CD14-positive monocyte (primary cell): ENCODE data around the gene RHOH. TPM values are rescaled to one million over a fixed set of nuclear protein-coding genes. Genes with fewer than 3 reads are reported as not detected.

ENCODE experiments used
- DNase-seq, 3 donors: peaks; one replicate each; pipeline ENCODE4 v3.0.0-alpha.2; 2011 to 2022
- H2AFZ ChIP-seq: 2 replicates; pipeline ENCODE4 v1.6.0; 2012; ENCODE audit warnings: mild to moderate bottlenecking, low read depth, low read length, inconsistent platforms; ENCODE audit not compliant: insufficient read depth, poor library complexity, severe bottlenecking
- H3K27ac ChIP-seq, 2 donors: 1 replicate in 1 of 2; 2 replicates in 1 of 2; pipeline ENCODE4 v1.5.1; 2012 to 2013; ENCODE audit warnings: low read length in 2 of 2, control low read depth in 1 of 2, inconsistent platforms in 1 of 2, low read depth in 1 of 2, mild to moderate bottlenecking in 1 of 2
- H3K27me3 ChIP-seq, 2 donors: one replicate each; pipeline versions ENCODE4 v1.6.0 to v1.6.1; 2011 to 2013; ENCODE audit warnings: low read length in 2 of 2; ENCODE audit not compliant: control insufficient read depth in 2 of 2, insufficient read depth in 2 of 2
- H3K36me3 ChIP-seq, 2 donors: replicated peaks in 1 of 2; 1 replicate in 1 of 2; 2 replicates in 1 of 2; pipeline versions ENCODE4 v1.5.1 to v1.6.1; 2012 to 2013; ENCODE audit warnings: low read length in 2 of 2, control low read depth in 1 of 2, inconsistent platforms in 1 of 2, mild to moderate bottlenecking in 1 of 2; ENCODE audit not compliant: insufficient read depth in 2 of 2, control insufficient read depth in 1 of 2
- H3K4me1 ChIP-seq, 2 donors: 1 replicate in 1 of 2; 2 replicates in 1 of 2; pipeline versions ENCODE4 v1.5.1 to v1.6.1; 2012 to 2013; ENCODE audit warnings: low read length in 2 of 2, control low read depth in 1 of 2, inconsistent platforms in 1 of 2, mild to moderate bottlenecking in 1 of 2, moderate library complexity in 1 of 2; ENCODE audit not compliant: insufficient read depth in 2 of 2, control insufficient read depth in 1 of 2
- H3K4me2 ChIP-seq: replicated peaks from 2 replicates; pipeline ENCODE3; 2012; ENCODE audit warnings: low read length, moderate library complexity, mild to moderate bottlenecking; ENCODE audit not compliant: poor library complexity, severe bottlenecking; ENCODE audit errors: extremely low read depth
- H3K4me3 ChIP-seq, 3 experiments: fragments of 200-600 bp in 1 of 3; sonication (generic) in 1 of 3; replicated peaks in 1 of 3; 1 replicate in 2 of 3; 2 replicates in 1 of 3; pipeline ENCODE4 v1.5.1; 2011 to 2013; ENCODE audit warnings: low read length in 3 of 3, mild to moderate bottlenecking in 3 of 3, control low read depth in 2 of 3, low read depth in 2 of 3, inconsistent platforms in 1 of 3, moderate library complexity in 1 of 3
- H3K79me2 ChIP-seq: 2 replicates; pipeline ENCODE4 v1.6.0; 2012; ENCODE audit warnings: mild to moderate bottlenecking, control low read depth, inconsistent platforms, low read length, moderate library complexity; ENCODE audit not compliant: insufficient read depth
- H3K9ac ChIP-seq: 2 replicates; pipeline ENCODE4 v1.6.0; 2017; ENCODE audit warnings: low read length, mild to moderate bottlenecking; ENCODE audit not compliant: insufficient read depth, poor library complexity, severe bottlenecking
- H3K9me3 ChIP-seq, 2 donors: replicated peaks in 1 of 2; 1 replicate in 1 of 2; 2 replicates in 1 of 2; pipeline versions ENCODE4 v1.5.1 to v1.6.1; 2012 to 2013; ENCODE audit warnings: low read length in 2 of 2, control low read depth in 1 of 2; ENCODE audit not compliant: control insufficient read depth in 1 of 2, insufficient read depth in 1 of 2
- H4K20me1 ChIP-seq: 2 replicates; pipeline ENCODE4 v1.6.0; 2012; ENCODE audit warnings: mild to moderate bottlenecking, low read length, control low read depth, moderate library complexity; ENCODE audit not compliant: insufficient read depth
- H3K27ac Mint-ChIP-seq, 7 donors: one replicate each; pipeline ENCODE4 v1.8.0; 2020; ENCODE audit warnings: mild to moderate bottlenecking in 7 of 7, mixed read lengths in 7 of 7, moderate library complexity in 6 of 7, inconsistent platforms in 2 of 7
- H3K27me3 Mint-ChIP-seq, 3 donors: one replicate each; pipeline ENCODE4 v1.8.0; 2021 to 2022; ENCODE audit warnings: low read depth in 3 of 3, mild to moderate bottlenecking in 3 of 3, mixed read lengths in 3 of 3, moderate library complexity in 3 of 3, inconsistent platforms in 1 of 3
- H3K36me3 Mint-ChIP-seq, 2 donors: one replicate each; pipeline ENCODE4 v1.8.0; 2020; ENCODE audit warnings: mixed read lengths in 2 of 2, inconsistent platforms in 1 of 2, mild to moderate bottlenecking in 1 of 2
- H3K4me1 Mint-ChIP-seq: one replicate; pipeline ENCODE4 v1.8.0; 2020; ENCODE audit warnings: mild to moderate bottlenecking, mixed read lengths
- H3K4me3 Mint-ChIP-seq, 2 donors: one replicate each; pipeline ENCODE4 v1.8.0; 2020; ENCODE audit warnings: mild to moderate bottlenecking in 2 of 2, mixed read lengths in 2 of 2, moderate library complexity in 1 of 2
- H3K9me3 Mint-ChIP-seq, 7 donors: one replicate each; pipeline ENCODE4 v1.8.0; 2020 to 2022; ENCODE audit warnings: mixed read lengths in 7 of 7, mild to moderate bottlenecking in 6 of 7, moderate library complexity in 6 of 7, inconsistent platforms in 2 of 7
- WGBS: methylation state at CpG from one replicate; pipeline ENCODE4 v1.1.5; 2013; ENCODE audit warnings: missing lambda C conversion rate; ENCODE audit not compliant: insufficient coverage; 5-methylcytosine and 5-hydroxymethylcytosine counted together
- intact Hi-C, 2 donors: fragments of 100-400 bp; cut with micrococcal nuclease; formaldehyde crosslinking; loops; one replicate each; pipeline versions ENCODE4 v1.15.0 to v1.15.1; 2023
- polyA plus RNA-seq, 3 donors: library from polyadenylated mRNA; depleted of rRNA in 1 of 3; unstranded in 2 of 3; stranded (reverse) in 1 of 3; fragments of 300-500 nt in 2 of 3; fragments of >200 nt in 1 of 3; fragmentation: Illumina TruSeq in 2 of 3; gene quantifications; 1 replicate in 2 of 3; 2 replicates in 1 of 3; pipeline ENCODE4 v1.2.3, GENCODE V29; 2012 to 2021
- TF ChIP-seq, protein P1 (sequence below): fragments of 200-600 bp; IDR thresholded peaks from one replicate; pipeline ENCODE4 v1.8.0; 2022; ENCODE audit warnings: antibody characterized with exemption, mild to moderate bottlenecking

Gene RHOH
- polyA plus RNA-seq, 3 donors, result 0.16 to 1.4 (median 1.2) TPM

DNA sequence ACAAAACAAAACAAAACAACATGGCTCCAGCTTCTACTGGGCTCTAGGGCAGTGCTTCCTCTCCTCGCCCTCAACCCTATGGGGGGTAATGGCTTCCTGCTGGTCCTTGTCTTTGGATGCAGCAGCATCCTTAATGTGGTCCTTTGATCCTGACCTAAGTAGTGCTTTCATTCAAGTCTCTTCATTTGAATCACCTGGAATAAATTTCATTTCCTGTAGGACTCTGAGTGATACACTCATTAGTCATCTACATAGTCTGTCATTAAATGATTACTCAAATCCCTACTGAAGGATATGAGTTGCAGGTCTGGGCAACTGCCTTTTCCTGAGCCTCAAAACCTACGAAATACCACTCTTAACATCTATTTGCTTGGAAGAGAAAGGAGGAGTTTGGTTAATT is 54.5 kb downstream of the RHOH start:
- Histone ChIP-seq H3K9me3 (no peaks in the 10 kb centered on the region), H3K4me1 (peaks cover 0 to 14% of the 10 kb centered on the region in 2 donors), H3K9ac (no peak overlapping the region), H3K79me2 (no peaks in the 10 kb centered on the region), H3K27me3 (no peaks in the 10 kb centered on the region), H3K36me3 (no peaks in the 10 kb centered on the region), H3K27ac (no peak overlapping the region), H2AFZ (no peak overlapping the region), H3K4me2 (no peak overlapping the region), H3K4me3 (no peak overlapping the region), H4K20me1 (no peaks in the 10 kb centered on the region)
- H3K9me3 Mint-ChIP-seq, result peaks cover 0 to 2% (median 0%) of the 10 kb centered on the region in 7 donors
- H3K27me3 Mint-ChIP-seq, result peaks cover 0 to 3% (median 0%) of the 10 kb centered on the region in 3 donors
- peaks cover 18% of the 10 kb centered on the region for H3K4me1 Mint-ChIP-seq
- no peak overlapping the region for H3K4me3 Mint-ChIP-seq
- H3K27ac Mint-ChIP-seq, result no peak overlapping the region
- TF ChIP-seq, protein P1, sequence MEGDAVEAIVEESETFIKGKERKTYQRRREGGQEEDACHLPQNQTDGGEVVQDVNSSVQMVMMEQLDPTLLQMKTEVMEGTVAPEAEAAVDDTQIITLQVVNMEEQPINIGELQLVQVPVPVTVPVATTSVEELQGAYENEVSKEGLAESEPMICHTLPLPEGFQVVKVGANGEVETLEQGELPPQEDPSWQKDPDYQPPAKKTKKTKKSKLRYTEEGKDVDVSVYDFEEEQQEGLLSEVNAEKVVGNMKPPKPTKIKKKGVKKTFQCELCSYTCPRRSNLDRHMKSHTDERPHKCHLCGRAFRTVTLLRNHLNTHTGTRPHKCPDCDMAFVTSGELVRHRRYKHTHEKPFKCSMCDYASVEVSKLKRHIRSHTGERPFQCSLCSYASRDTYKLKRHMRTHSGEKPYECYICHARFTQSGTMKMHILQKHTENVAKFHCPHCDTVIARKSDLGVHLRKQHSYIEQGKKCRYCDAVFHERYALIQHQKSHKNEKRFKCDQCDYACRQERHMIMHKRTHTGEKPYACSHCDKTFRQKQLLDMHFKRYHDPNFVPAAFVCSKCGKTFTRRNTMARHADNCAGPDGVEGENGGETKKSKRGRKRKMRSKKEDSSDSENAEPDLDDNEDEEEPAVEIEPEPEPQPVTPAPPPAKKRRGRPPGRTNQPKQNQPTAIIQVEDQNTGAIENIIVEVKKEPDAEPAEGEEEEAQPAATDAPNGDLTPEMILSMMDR, result no peak
- H3K36me3 Mint-ChIP-seq, result no peaks in the 10 kb centered on the region
- intact Hi-C loops, result no loop called here
- DNase-seq, result peak in 1 of 3 donors; percentile 13
- WGBS, result no CpG with 5 or more reads among the region's 2 CpGs

DNA sequence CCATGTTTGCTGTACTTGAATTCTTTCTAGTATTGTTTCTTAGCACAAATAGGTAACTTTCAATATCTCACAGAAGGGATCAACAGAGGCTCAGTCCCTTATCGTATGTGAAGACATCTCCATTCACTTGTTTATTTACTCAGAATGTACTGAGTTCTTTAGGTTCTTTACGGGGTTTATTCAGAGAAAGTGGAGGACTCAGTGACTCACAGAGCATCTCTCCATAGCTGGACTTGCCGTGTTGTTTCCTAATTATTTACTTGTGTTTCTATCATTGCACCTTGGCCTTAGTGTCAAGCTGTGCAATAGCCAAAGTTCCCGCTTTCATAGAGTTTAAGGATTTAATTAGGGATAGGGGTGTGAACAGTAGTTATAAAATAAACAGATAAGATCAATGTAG is 57.1 kb downstream of the RHOH start:
- Histone ChIP-seq H3K27ac (no peak overlapping the region), H3K9me3 (no peaks in the 10 kb centered on the region), H3K4me3 (no peak overlapping the region), H2AFZ (no peak overlapping the region), H3K4me2 (no peak overlapping the region), H3K79me2 (no peaks in the 10 kb centered on the region), H4K20me1 (no peaks in the 10 kb centered on the region), H3K4me1 (peaks cover 6 to 14% of the 10 kb centered on the region in 2 donors), H3K36me3 (no peaks in the 10 kb centered on the region), H3K27me3 (no peaks in the 10 kb centered on the region), H3K9ac (no peak overlapping the region)
- H3K9me3 Mint-ChIP-seq, result peaks cover 0 to 2% (median 0%) of the 10 kb centered on the region in 7 donors
- H3K4me3 Mint-ChIP-seq, result no peak overlapping the region
- TF ChIP-seq, protein P1, result no peak
- peaks cover 21% of the 10 kb centered on the region for H3K4me1 Mint-ChIP-seq
- H3K27ac Mint-ChIP-seq, result no peak overlapping the region
- intact Hi-C loops, result no loop called here
- H3K27me3 Mint-ChIP-seq, result peaks cover 2 to 4% (median 2%) of the 10 kb centered on the region in 3 donors
- WGBS, result no CpG with 5 or more reads among the region's 4 CpGs
- no peaks in the 10 kb centered on the region for H3K36me3 Mint-ChIP-seq
- DNase-seq, result no peak
